Central memory CD4-positive, alpha-beta T cell (primary cell): ENCODE measurements around the gene AP2A2.
"Not testable (repeated sequence)": the region's sequence is repeated elsewhere in the genome, so short reads cannot be mapped to it uniquely, and the experiment has no call there.

Source experiments
- DNase-seq: peaks from one replicate; pipeline ENCODE4 v3.0.0; 2022

AP2A2 gene

GRCh38 chr11:1000357-1001278, 74.9 kb downstream of the AP2A2 start:
- DNase-seq: no peak

- no peak for DNase-seq
Measured at GRCh38 chr11:1001617-1002405, 76.1 kb downstream of the AP2A2 start.

GRCh38 chr11:1002406-1002984, 76.8 kb downstream of the AP2A2 start:
- DNase-seq: no peak

- no peak for DNase-seq
Measured at GRCh38 chr11:1003159-1003558, 77.5 kb downstream of the AP2A2 start.

- no peak for DNase-seq
Measured at GRCh38 chr11:1005928-1006327, 80.3 kb downstream of the AP2A2 start.

GRCh38 chr11:1006762-1007161, 81.1 kb downstream of the AP2A2 start:
- DNase-seq: no peak

GRCh38 chr11:1007279-1007678, 81.6 kb downstream of the AP2A2 start:
- DNase-seq: no peak

GRCh38 chr11:1008001-1008802, 82.5 kb downstream of the AP2A2 start:
- DNase-seq: no peak

- no peak for DNase-seq
Measured at GRCh38 chr11:1008803-1009145, 83.1 kb downstream of the AP2A2 start.

- DNase-seq: no peak
Measured at GRCh38 chr11:1009371-1009770, 83.7 kb downstream of the AP2A2 start.

- DNase-seq: no peak
Measured at GRCh38 chr11:1009991-1010390, 84.3 kb downstream of the AP2A2 start.

- DNase-seq: no peak
Measured at GRCh38 chr11:1010551-1011319, 85.1 kb downstream of the AP2A2 start.

GRCh38 chr11:1011320-1011698, 85.6 kb downstream of the AP2A2 start:
- no peak for DNase-seq

GRCh38 chr11:1012291-1012690, 86.6 kb downstream of the AP2A2 start:
- no peak for DNase-seq

GRCh38 chr11:1012740-1013630, 87.3 kb downstream of the AP2A2 start:
- DNase-seq: no peak

- no peak for DNase-seq
Measured at GRCh38 chr11:1013631-1013935, 87.9 kb downstream of the AP2A2 start.

- no peak for DNase-seq
Measured at GRCh38 chr11:1014276-1014675, 88.6 kb downstream of the AP2A2 start.

GRCh38 chr11:1015064-1015463, 89.4 kb downstream of the AP2A2 start:
- DNase-seq: no peak

- no peak for DNase-seq
Measured at GRCh38 chr11:1015826-1016545, 90.3 kb downstream of the AP2A2 start.

GRCh38 chr11:1016610-1017126, 91.0 kb downstream of the AP2A2 start:
- DNase-seq: not testable (repeated sequence)
